SK-N-SH treated with all-trans-retinoic acid at 6 μM for 48 hours (cell line): Measurements from ENCODE around the gene C17orf58.

Experiments used
- ATAC-seq: fragments of 200-7000 bp; cut with Tn5 transposase; 3 replicates; pipeline ENCODE4 v1.9.1; 2020; ENCODE audit warnings: mild to moderate bottlenecking, moderate library complexity
- CSDC2 ChIP-seq: fragments of 250-450 bp; sonication (Bioruptor Pico); IDR thresholded peaks from 2 replicates; pipeline ENCODE4 v1.5.0; 2020; ENCODE audit warnings: mild to moderate bottlenecking, moderate library complexity
- ESRRG ChIP-seq: fragments of 250-450 bp; sonication (Bioruptor Pico); IDR thresholded peaks from 2 replicates; pipeline ENCODE4 v1.6.1; 2021; ENCODE audit warnings: mild to moderate bottlenecking
- GLIS3 ChIP-seq: fragments of 250-450 bp; sonication (Bioruptor Pico); IDR thresholded peaks from 2 replicates; pipeline ENCODE4 v1.5.0; 2020; ENCODE audit warnings: mild to moderate bottlenecking, moderate library complexity
- ISL1 ChIP-seq: fragments of 250-450 bp; sonication (Bioruptor Pico); IDR thresholded peaks from 2 replicates; pipeline ENCODE4 v2.1.2; 2022; ENCODE audit warnings: mild to moderate bottlenecking, moderate library complexity
- RARB ChIP-seq: fragments of 250-450 bp; sonication (Bioruptor Pico); IDR thresholded peaks from 2 replicates; pipeline ENCODE4 v1.8.0; 2021; ENCODE audit warnings: mild to moderate bottlenecking, moderate library complexity
- SNAI2 ChIP-seq: fragments of 250-450 bp; sonication (Bioruptor Pico); IDR thresholded peaks from 2 replicates; pipeline ENCODE4 v1.5.0; 2020; ENCODE audit warnings: mild to moderate bottlenecking, moderate library complexity
- TOX ChIP-seq: fragments of 250-450 bp; sonication (Bioruptor Pico); IDR thresholded peaks from 2 replicates; pipeline ENCODE4 v1.8.0; 2021; ENCODE audit warnings: mild to moderate bottlenecking, moderate library complexity, borderline replicate concordance
- ZC3H10 ChIP-seq: fragments of 250-450 bp; sonication (Bioruptor Pico); IDR thresholded peaks from 2 replicates; pipeline ENCODE4 v1.5.1; 2021; ENCODE audit warnings: mild to moderate bottlenecking, moderate library complexity
- ZFP3 ChIP-seq: fragments of 250-450 bp; sonication (Bioruptor Pico); IDR thresholded peaks from 2 replicates; pipeline ENCODE4 v1.5.0; 2020; ENCODE audit warnings: mild to moderate bottlenecking, moderate library complexity
- ZFP30 ChIP-seq: fragments of 450-650 bp; formaldehyde crosslinking; IDR thresholded peaks from 2 replicates; pipeline ENCODE4 v1.5.0; 2022; ENCODE audit warnings: mild to moderate bottlenecking, moderate library complexity
- ZNF565 ChIP-seq: fragments of 450-650 bp; formaldehyde crosslinking; conservative IDR thresholded peaks from 2 replicates; pipeline ENCODE4 v1.5.0; 2020; ENCODE audit warnings: low read depth, mild to moderate bottlenecking, moderate library complexity
- ZNF70 ChIP-seq: fragments of 450-650 bp; formaldehyde crosslinking; IDR thresholded peaks from 2 replicates; pipeline ENCODE4 v1.5.0; 2020; ENCODE audit warnings: mild to moderate bottlenecking, moderate library complexity
- ZNF8 ChIP-seq: fragments of 450-650 bp; formaldehyde crosslinking; IDR thresholded peaks from 2 replicates; pipeline ENCODE4 v1.5.0; 2020; ENCODE audit warnings: mild to moderate bottlenecking, moderate library complexity
- TF ChIP-seq, protein P1 (sequence below): fragments of 250-450 bp; sonication (Bioruptor Pico); IDR thresholded peaks from 2 replicates; pipeline ENCODE4 v1.8.0; 2021; ENCODE audit warnings: low read depth, mild to moderate bottlenecking, moderate library complexity, borderline replicate concordance
- TF ChIP-seq, protein P2 (sequence below): fragments of 250-450 bp; sonication (Bioruptor Pico); IDR thresholded peaks from 2 replicates; pipeline ENCODE4 v1.8.0; 2020; ENCODE audit warnings: mild to moderate bottlenecking, moderate library complexity, borderline replicate concordance
- TF ChIP-seq, protein P3 (sequence below): fragments of 250-450 bp; sonication (Bioruptor Pico); IDR thresholded peaks from 2 replicates; pipeline ENCODE4 v1.5.1; 2021; ENCODE audit warnings: mild to moderate bottlenecking, moderate library complexity
- TF ChIP-seq, protein P4 (sequence below): fragments of 250-450 bp; sonication (Bioruptor Pico); IDR thresholded peaks from 2 replicates; pipeline ENCODE4 v1.5.0; 2020; ENCODE audit warnings: mild to moderate bottlenecking, moderate library complexity

C17orf58 gene

DNA sequence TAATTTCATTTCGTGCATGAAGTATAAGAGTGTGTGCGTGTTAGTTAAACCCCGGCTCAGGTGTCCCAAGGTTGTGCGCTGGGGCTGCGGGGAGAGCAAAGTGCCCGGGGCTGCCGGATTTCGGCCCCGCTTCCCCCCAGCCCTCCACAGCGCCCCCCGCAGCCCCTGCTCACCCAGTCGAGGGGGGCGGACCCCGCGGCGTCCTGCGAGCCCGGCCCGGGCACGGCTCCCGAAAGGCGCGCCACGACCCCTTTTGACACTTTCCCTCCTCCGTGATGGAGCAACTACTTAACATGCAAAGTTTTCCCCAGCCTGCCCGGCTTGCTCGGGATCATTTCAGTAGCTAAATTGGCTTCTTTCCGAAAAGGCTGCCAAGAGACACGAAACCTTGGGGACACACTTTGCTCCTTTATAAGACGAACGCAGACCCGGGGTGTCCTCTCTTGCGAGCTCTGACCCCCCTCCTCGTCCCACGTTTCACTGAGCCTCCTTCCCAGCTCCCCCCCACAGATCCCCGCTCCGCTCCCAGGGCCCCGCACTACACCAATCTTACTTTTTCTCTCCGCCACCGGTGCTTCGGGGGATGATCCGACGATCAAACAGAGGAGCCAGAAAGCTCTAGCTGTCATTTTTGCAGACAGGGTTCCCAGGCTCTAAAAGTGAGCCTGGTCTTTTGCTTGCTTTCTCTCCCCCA is 552 bp downstream of the C17orf58 start (continued):
- TF ChIP-seq, protein P1, sequence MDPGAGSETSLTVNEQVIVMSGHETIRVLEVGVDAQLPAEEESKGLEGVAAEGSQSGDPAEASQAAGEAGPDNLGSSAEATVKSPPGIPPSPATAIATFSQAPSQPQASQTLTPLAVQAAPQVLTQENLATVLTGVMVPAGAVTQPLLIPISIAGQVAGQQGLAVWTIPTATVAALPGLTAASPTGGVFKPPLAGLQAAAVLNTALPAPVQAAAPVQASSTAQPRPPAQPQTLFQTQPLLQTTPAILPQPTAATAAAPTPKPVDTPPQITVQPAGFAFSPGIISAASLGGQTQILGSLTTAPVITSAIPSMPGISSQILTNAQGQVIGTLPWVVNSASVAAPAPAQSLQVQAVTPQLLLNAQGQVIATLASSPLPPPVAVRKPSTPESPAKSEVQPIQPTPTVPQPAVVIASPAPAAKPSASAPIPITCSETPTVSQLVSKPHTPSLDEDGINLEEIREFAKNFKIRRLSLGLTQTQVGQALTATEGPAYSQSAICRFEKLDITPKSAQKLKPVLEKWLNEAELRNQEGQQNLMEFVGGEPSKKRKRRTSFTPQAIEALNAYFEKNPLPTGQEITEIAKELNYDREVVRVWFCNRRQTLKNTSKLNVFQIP (CRISPR knock-in tag), result no peak
- TF ChIP-seq ZFP30 (no peak), ESRRG (CRISPR knock-in tag) (no peak), ZNF565 (CRISPR knock-in tag) (no peak), SNAI2 (no peak), TOX (CRISPR knock-in tag) (no peak), ZC3H10 (CRISPR knock-in tag) (no peak)
- TF ChIP-seq, protein P2, sequence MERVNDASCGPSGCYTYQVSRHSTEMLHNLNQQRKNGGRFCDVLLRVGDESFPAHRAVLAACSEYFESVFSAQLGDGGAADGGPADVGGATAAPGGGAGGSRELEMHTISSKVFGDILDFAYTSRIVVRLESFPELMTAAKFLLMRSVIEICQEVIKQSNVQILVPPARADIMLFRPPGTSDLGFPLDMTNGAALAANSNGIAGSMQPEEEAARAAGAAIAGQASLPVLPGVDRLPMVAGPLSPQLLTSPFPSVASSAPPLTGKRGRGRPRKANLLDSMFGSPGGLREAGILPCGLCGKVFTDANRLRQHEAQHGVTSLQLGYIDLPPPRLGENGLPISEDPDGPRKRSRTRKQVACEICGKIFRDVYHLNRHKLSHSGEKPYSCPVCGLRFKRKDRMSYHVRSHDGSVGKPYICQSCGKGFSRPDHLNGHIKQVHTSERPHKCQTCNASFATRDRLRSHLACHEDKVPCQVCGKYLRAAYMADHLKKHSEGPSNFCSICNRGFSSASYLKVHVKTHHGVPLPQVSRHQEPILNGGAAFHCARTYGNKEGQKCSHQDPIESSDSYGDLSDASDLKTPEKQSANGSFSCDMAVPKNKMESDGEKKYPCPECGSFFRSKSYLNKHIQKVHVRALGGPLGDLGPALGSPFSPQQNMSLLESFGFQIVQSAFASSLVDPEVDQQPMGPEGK (CRISPR knock-in tag), result no peak
- TF ChIP-seq, protein P3, sequence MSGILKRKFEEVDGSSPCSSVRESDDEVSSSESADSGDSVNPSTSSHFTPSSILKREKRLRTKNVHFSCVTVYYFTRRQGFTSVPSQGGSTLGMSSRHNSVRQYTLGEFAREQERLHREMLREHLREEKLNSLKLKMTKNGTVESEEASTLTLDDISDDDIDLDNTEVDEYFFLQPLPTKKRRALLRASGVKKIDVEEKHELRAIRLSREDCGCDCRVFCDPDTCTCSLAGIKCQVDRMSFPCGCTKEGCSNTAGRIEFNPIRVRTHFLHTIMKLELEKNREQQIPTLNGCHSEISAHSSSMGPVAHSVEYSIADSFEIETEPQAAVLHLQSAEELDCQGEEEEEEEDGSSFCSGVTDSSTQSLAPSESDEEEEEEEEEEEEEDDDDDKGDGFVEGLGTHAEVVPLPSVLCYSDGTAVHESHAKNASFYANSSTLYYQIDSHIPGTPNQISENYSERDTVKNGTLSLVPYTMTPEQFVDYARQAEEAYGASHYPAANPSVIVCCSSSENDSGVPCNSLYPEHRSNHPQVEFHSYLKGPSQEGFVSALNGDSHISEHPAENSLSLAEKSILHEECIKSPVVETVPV (CRISPR knock-in tag), result no peak

DNA sequence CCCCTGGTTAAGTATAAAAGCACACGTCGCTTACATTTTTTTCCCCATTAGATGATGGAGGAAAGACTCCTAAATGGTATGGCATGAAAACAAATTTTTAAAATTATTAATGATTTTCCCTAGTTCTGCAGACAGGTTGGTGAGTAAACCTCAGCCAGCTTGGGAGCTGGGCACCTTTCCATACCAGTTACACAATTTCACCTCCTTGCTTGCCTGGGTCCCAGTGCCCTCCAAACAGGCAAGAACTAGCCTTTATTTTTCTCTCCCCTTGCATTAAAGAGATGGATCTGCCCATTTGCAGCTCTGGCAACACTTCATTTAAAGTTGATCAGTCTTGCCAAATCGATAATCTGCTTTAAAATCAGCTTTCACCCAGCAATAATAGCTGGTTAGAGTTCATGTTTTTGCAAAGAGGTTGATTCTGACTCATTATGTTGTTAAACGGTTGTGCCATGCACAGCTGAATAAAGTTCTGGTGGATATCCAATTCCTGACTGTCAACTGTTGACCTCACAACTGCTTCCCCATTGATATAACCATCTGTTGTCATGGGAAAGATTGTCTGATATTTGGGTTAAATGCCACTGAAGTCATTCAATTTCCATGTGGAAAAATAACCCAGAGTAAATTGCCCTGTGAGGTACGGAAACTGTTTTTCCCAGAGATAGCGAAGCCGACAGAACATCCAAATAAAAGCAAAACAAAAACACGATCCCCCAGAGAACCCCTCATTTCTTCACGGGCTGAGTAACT is 1.3 kb downstream of the C17orf58 start:
- TF ChIP-seq ZNF70 (CRISPR knock-in tag) (peak; percentile 7; the same call in 1 of the 2 replicates), ZFP3 (CRISPR knock-in tag) (peak; percentile 15; the same call in 1 of the 2 replicates), GLIS3 (no peak; the same call in 1 of the 2 replicates), RARB (CRISPR knock-in tag) (no peak), ISL1 (CRISPR knock-in tag) (peak; percentile 52)
- TF ChIP-seq, protein P4, sequence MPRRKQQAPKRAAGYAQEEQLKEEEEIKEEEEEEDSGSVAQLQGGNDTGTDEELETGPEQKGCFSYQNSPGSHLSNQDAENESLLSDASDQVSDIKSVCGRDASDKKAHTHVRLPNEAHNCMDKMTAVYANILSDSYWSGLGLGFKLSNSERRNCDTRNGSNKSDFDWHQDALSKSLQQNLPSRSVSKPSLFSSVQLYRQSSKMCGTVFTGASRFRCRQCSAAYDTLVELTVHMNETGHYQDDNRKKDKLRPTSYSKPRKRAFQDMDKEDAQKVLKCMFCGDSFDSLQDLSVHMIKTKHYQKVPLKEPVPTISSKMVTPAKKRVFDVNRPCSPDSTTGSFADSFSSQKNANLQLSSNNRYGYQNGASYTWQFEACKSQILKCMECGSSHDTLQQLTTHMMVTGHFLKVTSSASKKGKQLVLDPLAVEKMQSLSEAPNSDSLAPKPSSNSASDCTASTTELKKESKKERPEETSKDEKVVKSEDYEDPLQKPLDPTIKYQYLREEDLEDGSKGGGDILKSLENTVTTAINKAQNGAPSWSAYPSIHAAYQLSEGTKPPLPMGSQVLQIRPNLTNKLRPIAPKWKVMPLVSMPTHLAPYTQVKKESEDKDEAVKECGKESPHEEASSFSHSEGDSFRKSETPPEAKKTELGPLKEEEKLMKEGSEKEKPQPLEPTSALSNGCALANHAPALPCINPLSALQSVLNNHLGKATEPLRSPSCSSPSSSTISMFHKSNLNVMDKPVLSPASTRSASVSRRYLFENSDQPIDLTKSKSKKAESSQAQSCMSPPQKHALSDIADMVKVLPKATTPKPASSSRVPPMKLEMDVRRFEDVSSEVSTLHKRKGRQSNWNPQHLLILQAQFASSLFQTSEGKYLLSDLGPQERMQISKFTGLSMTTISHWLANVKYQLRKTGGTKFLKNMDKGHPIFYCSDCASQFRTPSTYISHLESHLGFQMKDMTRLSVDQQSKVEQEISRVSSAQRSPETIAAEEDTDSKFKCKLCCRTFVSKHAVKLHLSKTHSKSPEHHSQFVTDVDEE (CRISPR knock-in tag), result no peak
- TF ChIP-seq, protein P2 (CRISPR knock-in tag), result peak; percentile 9; the same call in 1 of the 2 replicates
- ATAC-seq, result peak; percentile 46

DNA sequence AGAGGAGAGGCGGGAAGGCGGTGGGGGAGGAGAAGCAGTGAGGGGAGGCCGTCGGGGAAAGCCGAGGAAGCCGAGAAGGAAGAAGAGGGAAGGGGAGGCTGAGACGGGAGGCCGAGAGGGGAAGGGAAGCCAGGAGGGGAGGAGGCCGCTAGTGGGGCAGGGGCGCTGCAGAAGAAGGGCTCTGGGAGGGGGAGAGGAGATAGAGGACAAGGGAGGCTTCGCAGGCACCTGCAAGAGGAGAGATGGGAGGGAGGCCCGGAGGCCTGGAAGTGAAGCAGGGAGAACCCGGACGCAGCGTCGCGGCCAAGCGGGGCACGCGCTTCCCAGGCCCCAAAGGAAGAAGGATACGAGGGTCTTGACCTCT is 2.3 kb downstream of the C17orf58 start:
- no peak for TF ChIP-seq CSDC2
- TF ChIP-seq ZNF8 (CRISPR knock-in tag), result no peak
- TF ChIP-seq GLIS3, result peak; percentile 76; the same call in 1 of the 2 replicates
- 0 out of 2 replicates have a peak, but pooled peaks have one; percentile 47 for TF ChIP-seq ZFP3 (CRISPR knock-in tag)
- no peak for ATAC-seq
